ENCODE data around the gene MRGPRF.

GRCh38 chr11:69000391-69000790, 12.7 kb downstream of the MRGPRF start:
- TF ChIP-seq CTCF (IDR thresholded peaks at IDR 0.05 in 4 of 5, conservative IDR thresholded peaks at IDR 0.05 in 1 of 5) = no peak
- no peak for TF ChIP-seq POLR2A (IDR thresholded peaks at IDR 0.05)

Measured in gastrocnemius medialis (tissue), 4 donors.